HUES6 (cell line): ENCODE data around the gene LAG3.
A peak's percentile ranks its signal among the peaks of the same experiment; 100 is the strongest.

Source experiments
- H3K27ac ChIP-seq: 2 replicates; pipeline ENCODE4 v1.7.0; 2013; ENCODE audit warnings: low read depth, mild to moderate bottlenecking, low read length, inconsistent platforms
- H3K27me3 ChIP-seq: 2 replicates; pipeline ENCODE4 v1.6.1; 2013; ENCODE audit warnings: low read length; ENCODE audit not compliant: control insufficient read depth, insufficient read depth
- H3K36me3 ChIP-seq: 2 replicates; pipeline ENCODE4 v1.6.1; 2013; ENCODE audit warnings: low read length; ENCODE audit not compliant: control insufficient read depth, insufficient read depth
- H3K4me1 ChIP-seq: 2 replicates; pipeline ENCODE4 v1.6.1; 2013; ENCODE audit warnings: low read length; ENCODE audit not compliant: control insufficient read depth, insufficient read depth
- H3K4me3 ChIP-seq: 2 replicates; pipeline ENCODE4 v1.5.1; 2013; ENCODE audit warnings: low read depth, low read length
- H3K9ac ChIP-seq: one replicate; pipeline ENCODE4 v1.6.1; 2013; ENCODE audit warnings: mild to moderate bottlenecking, low read length
- H3K9me3 ChIP-seq: 2 replicates; pipeline ENCODE4 v1.6.1; 2013; ENCODE audit warnings: low read depth, low read length; ENCODE audit not compliant: control insufficient read depth, insufficient read depth

Gene LAG3

GRCh38 chr12:6792522-6793201 is 20.3 kb downstream of the LAG3 start:
- H3K9me3 ChIP-seq = no peaks in the 10 kb centered on the region
- H3K36me3 ChIP-seq = no peaks in the 10 kb centered on the region
- no peak overlapping the region for H3K9ac ChIP-seq
- H3K4me3 ChIP-seq = no peak overlapping the region
- no peaks in the 10 kb centered on the region for H3K27me3 ChIP-seq
- H3K27ac ChIP-seq = no peak overlapping the region
- H3K4me1 ChIP-seq = peaks cover 23% of the 10 kb centered on the region

DNA sequence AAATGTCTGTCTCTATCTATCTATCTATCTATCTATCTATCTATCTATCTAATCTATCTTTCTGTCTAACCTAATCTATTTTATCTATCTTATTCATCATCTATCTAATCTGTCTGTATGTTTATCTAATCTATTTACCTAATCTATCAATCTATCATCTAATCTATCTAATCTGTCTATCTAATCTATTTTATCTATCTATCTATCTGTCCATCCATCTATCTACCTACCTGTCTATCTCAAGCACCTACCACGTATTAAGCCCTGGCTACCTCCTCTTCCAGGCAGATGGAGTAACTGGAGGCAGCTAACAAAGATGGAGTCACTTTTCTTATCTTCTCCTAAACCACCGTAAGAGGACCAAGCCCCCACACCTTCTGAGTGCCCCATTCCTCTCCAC is 22.8 kb downstream of the LAG3 start:
- Histone ChIP-seq H3K27ac (no peak overlapping the region), H3K27me3 (no peaks in the 10 kb centered on the region), H3K36me3 (no peaks in the 10 kb centered on the region), H3K4me1 (peaks cover 15% of the 10 kb centered on the region; the same call in 1 of the 2 replicates), H3K4me3 (no peak overlapping the region), H3K9ac (peak overlapping the region; percentile 29), H3K9me3 (no peaks in the 10 kb centered on the region)

GRCh38 chr12:6796576-6796975 is 24.3 kb downstream of the LAG3 start:
- H3K9me3 ChIP-seq = no peaks in the 10 kb centered on the region
- no peak overlapping the region for H3K9ac ChIP-seq
- no peaks in the 10 kb centered on the region for H3K27me3 ChIP-seq
- peaks cover 15% of the 10 kb centered on the region; the same call in 1 of the 2 replicates for H3K4me1 ChIP-seq
- H3K4me3 ChIP-seq = no peak overlapping the region
- no peaks in the 10 kb centered on the region for H3K36me3 ChIP-seq
- H3K27ac ChIP-seq = no peak overlapping the region

DNA sequence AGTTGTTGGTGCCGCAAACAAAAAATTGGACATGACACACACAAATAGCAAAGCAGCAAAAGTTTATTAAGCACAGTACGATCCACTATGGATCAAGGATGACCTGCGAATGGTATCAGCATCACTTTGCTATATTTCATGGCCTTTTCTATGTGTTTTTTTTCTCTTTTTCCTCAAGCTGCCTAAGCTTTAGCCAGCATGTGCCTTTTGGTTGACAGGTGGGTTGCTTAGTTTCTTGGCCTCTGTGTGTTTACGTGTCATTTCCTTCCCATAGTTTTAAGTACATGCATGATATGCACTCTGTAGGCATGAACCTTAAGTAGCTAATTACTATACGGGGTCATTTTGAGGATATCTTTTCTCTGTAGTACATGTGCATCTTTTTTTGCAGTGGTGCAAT is 26.8 kb downstream of the LAG3 start:
- no peaks in the 10 kb centered on the region for H3K27me3 ChIP-seq

DNA sequence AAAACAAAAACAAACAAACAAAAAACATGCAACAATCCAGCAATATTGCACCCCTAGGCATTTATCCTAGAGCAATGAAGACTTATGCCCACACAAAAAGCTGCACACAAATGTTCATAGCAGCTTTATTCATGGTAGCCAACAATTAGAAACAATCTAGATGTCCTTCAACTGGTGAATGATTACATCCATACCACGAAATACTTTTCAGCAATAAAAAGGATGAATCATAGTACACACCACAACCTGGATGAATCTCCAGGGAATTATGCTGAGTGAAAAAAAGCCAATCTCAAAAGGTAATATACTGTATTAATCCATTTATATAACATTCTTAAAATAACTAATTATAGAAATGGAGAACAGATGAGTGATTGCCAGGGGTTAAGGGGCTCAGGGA is 34.9 kb downstream of the LAG3 start:
- Histone ChIP-seq H3K4me3 (no peak overlapping the region), H3K27ac (no peak overlapping the region)

More for the DNA sequence above, 26.8 kb downstream of the LAG3 start:
- H3K4me1 ChIP-seq = peaks cover 6% of the 10 kb centered on the region; the same call in 1 of the 2 replicates
- no peak overlapping the region for H3K27ac ChIP-seq
- no peak overlapping the region for H3K9ac ChIP-seq
- no peak overlapping the region for H3K4me3 ChIP-seq
- H3K36me3 ChIP-seq = no peaks in the 10 kb centered on the region
- H3K9me3 ChIP-seq = no peaks in the 10 kb centered on the region

DNA sequence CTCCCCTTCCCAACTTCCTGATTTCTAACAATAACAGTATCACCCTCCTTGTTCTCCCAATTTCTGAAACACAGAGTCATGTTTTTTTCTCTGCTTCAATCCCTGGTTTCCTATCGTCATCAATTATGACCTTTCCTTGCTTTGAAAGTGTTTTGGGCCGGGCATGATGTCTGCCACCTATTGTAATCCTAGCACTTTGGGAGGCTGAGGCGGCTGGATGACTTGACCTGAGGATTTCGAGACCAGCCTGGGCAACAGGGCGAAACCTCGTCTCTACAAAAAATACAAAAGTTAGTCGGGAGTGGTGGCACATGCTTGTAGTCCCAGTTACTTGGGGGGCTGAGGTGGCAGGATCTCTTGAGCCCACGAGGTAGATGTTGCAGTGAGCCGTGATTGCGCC is 36.7 kb downstream of the LAG3 start:
- no peak overlapping the region for H3K27ac ChIP-seq
- H3K4me1 ChIP-seq = peaks cover 17% of the 10 kb centered on the region
- H3K27me3 ChIP-seq = no peaks in the 10 kb centered on the region
- H3K9me3 ChIP-seq = no peaks in the 10 kb centered on the region
- no peak overlapping the region for H3K9ac ChIP-seq
- H3K4me3 ChIP-seq = no peak overlapping the region
- H3K36me3 ChIP-seq = no peaks in the 10 kb centered on the region

More for the DNA sequence above, 34.9 kb downstream of the LAG3 start:
- no peaks in the 10 kb centered on the region for H3K9me3 ChIP-seq
- H3K4me1 ChIP-seq = peaks cover 17% of the 10 kb centered on the region
- H3K36me3 ChIP-seq = no peaks in the 10 kb centered on the region
- H3K27me3 ChIP-seq = no peaks in the 10 kb centered on the region
- no peak overlapping the region for H3K9ac ChIP-seq

DNA sequence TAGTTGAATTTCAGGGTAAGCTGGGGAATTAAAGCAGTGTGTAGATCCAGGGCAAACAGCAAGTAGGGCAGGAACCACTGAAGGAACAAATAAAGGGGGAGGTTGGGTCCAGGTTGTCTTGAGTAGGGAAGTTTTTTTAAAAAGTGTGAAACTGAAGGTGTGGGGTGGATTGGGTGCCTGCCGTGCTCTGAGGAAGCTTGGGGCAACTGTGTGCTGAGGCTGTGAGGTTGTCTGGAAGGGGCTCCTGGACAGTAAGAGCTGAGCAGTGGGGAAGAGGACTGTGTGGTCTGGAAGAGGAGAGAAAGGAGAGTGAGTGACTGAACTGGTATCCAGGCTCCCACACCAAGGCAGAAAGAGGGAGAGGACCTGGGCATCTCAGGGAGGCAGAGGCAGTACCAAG is 38.4 kb downstream of the LAG3 start:
- H3K4me1 ChIP-seq = peaks cover 17% of the 10 kb centered on the region
- H3K27ac ChIP-seq = no peak overlapping the region
- peaks cover 8% of the 10 kb centered on the region; the same call in 1 of the 2 replicates for H3K27me3 ChIP-seq
- no peaks in the 10 kb centered on the region for H3K36me3 ChIP-seq
- H3K9me3 ChIP-seq = no peaks in the 10 kb centered on the region
- no peak overlapping the region for H3K9ac ChIP-seq
- H3K4me3 ChIP-seq = no peak overlapping the region

DNA sequence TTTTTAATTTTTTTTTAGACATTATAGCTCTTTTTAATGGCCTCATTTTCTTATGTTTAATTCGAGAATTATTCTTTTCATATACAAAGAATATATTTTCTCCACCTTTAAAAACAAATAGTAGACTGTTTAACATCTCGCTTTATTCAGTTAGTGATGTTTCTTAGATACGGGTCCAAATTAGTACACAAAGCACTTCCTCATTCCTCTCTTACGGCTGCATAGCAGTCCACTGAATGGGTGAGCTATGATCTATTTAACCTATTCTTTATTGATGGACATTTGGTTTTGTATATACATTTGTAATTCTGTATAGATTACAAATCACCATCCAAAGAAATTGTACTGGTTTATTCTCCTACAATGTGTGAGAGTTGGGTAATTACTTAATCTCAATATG is 41.0 kb downstream of the LAG3 start:
- Histone ChIP-seq H3K9me3 (no peaks in the 10 kb centered on the region), H3K36me3 (no peaks in the 10 kb centered on the region), H3K27me3 (peaks cover 8% of the 10 kb centered on the region; the same call in 1 of the 2 replicates), H3K9ac (no peak overlapping the region), H3K4me1 (peaks cover 22% of the 10 kb centered on the region), H3K27ac (no peak overlapping the region), H3K4me3 (no peak overlapping the region)

- no peak overlapping the region for H3K9ac ChIP-seq
- H3K9me3 ChIP-seq = no peaks in the 10 kb centered on the region
- no peak overlapping the region for H3K27ac ChIP-seq
- peaks cover 21% of the 10 kb centered on the region for H3K27me3 ChIP-seq
- peaks cover 31% of the 10 kb centered on the region for H3K4me1 ChIP-seq
- no peak overlapping the region for H3K4me3 ChIP-seq
- H3K36me3 ChIP-seq = no peaks in the 10 kb centered on the region
Measured at GRCh38 chr12:6816598-6816997, 44.3 kb downstream of the LAG3 start.

- peaks cover 24% of the 10 kb centered on the region for H3K27me3 ChIP-seq
- no peak overlapping the region for H3K27ac ChIP-seq
- H3K4me1 ChIP-seq = peaks cover 33% of the 10 kb centered on the region
- H3K9ac ChIP-seq = no peak overlapping the region
- no peaks in the 10 kb centered on the region for H3K36me3 ChIP-seq
- H3K4me3 ChIP-seq = no peak overlapping the region
- no peaks in the 10 kb centered on the region for H3K9me3 ChIP-seq
Measured at GRCh38 chr12:6817098-6817497, 44.8 kb downstream of the LAG3 start.

GRCh38 chr12:6817662-6818157 is 45.4 kb downstream of the LAG3 start:
- no peak overlapping the region for H3K4me3 ChIP-seq
- H3K27me3 ChIP-seq = peaks cover 29% of the 10 kb centered on the region

More at GRCh38 chr12:6817662-6818157, 45.4 kb downstream of the LAG3 start:
- Histone ChIP-seq H3K9ac (no peak overlapping the region), H3K9me3 (no peaks in the 10 kb centered on the region), H3K4me1 (peaks cover 38% of the 10 kb centered on the region), H3K36me3 (no peaks in the 10 kb centered on the region), H3K27ac (no peak overlapping the region)
